GDM1 (cell line): ENCODE results near the gene SDHC.
"Not testable (repeated sequence)": the region's sequence is repeated elsewhere in the genome, so short reads cannot be mapped to it uniquely, and the experiment has no call there.

Experiments used
- DNase-seq: peaks from one replicate; lab custom pipeline; 2025; lab: John Stamatoyannopoulos, UW

Gene SDHC

DNA sequence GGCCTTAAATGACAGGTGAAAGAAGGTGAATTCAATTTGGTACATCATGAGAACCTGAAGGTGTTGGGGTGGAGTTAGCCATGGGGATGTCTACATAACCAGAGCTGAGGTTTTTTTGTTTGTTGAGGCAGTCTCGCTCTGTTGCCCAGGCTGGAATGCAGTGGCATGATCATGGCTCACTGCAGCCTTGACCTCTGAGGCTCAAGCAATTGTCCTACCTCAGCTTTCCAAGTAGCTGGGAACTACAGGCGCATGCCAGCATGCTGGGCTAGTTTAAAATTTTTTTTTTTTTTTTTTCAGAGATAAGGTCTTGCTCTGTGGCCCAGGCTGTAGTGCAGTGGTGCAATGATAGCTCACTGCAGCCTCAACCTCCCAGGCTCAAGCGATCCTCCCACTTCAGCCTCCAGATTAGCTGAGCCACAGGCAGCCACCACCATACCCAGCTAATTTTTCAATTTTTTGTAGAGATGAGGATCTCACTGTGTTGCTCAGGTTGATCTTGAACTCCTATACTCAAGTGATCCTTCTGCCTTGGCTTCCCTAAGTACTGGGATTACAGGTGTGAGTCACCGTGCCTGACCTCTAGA is 2.5 kb upstream of the SDHC start:
- DNase-seq, result no peak

DNA sequence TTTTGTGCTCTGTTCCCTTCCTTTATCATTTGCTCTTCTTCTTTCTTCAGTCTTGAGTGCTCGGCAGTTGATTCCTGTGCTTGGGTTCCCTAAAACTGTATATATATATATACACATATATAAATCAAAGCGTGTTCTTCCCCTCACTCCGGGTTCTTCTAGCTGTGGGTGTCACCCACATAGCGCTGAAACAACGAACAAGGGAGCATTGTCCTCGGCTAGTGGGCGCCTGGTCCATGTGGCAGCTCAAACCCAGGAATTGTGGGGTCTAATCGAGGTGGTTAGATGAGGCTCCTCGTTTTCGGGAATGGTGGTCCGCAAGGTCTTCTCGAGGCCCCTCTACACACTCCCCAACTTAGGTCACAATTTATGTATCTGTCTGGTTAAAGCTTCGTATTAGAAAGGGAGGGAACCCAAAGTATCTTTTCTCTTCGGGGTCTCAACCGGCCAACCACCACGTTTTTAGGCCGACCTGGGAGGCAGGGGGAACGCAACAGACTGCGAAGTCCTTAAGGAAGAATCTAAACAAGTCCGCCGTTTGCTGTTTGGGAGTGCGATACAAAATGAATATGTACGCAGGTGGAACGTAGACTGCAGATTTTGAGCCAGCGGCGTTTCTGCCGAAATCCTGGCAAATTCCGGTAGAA is 504 bp upstream of the SDHC start:
- DNase-seq, result no peak

DNA sequence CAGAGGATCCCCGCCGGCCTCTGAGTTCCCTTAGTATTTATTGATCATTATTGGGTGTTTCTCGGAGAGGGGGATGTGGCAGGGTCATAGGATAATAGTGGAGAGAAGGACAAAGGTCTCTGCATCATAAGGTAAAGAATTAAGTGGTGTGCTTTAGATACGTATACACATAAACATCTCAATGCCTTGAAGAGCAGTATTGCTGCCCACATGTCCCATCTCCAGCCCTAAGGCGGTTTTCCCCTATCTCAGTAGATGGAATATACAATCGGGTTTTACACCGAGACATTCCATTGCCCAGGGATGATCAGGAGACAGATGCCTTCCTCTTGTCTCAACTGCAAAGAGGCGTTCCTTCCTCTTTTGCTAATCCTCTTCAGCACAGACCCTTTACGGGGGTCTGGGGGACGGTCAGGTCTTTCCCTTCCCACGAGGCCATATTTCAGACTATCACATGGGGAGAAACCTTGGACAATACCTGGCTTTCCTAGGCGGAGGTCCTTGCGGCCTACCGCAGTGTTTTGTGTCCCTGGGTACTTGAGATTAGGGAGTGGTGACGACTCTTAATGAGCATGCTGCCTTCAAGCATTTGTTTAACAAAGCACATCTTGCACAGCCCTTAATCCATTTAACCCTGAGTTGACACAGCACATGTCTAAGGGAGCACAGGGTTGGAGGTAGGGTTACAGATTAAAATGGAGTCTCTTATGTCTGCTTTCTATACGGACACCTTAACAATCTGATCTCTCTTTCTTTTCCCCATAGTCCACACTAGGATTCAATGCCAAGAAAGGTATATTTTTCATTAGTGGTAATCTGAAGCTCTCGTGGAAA is 1.9 kb downstream of the SDHC start:
- DNase-seq, result not testable (repeated sequence)

DNA sequence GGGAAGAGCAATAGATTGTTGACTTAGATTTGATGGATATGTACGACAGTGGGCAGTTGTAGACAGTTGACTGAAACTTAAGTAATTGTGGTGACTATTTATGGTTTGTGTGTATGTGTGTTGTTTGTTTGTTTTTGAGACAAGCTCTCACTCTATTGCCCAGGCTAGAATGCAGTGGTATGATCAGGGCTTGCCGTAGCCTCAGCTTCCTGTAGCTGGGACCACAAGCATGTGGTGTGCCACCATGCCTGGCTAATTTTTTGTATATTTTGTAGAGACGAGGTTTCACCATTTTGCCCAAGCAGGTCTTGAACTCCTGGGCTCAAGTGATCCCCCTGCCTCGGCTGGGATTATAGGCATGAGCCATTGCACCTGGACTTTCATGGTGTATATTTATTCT is 9.8 kb downstream of the SDHC start:
- DNase-seq, result no peak

- no peak for DNase-seq
These were observed 16.2 kb downstream of the SDHC start for GRCh38 chr1:161330346-161330745.

GRCh38 chr1:161333166-161333565 is 19.0 kb downstream of the SDHC start:
- DNase-seq, result no peak

- DNase-seq, result no peak
These were observed 21.6 kb downstream of the SDHC start for GRCh38 chr1:161335796-161336195.

GRCh38 chr1:161342177-161342576 is 28.0 kb downstream of the SDHC start:
- no peak for DNase-seq

GRCh38 chr1:161342821-161343220 is 28.6 kb downstream of the SDHC start:
- no peak for DNase-seq

GRCh38 chr1:161350671-161351070 is 36.5 kb downstream of the SDHC start:
- no peak for DNase-seq

DNA sequence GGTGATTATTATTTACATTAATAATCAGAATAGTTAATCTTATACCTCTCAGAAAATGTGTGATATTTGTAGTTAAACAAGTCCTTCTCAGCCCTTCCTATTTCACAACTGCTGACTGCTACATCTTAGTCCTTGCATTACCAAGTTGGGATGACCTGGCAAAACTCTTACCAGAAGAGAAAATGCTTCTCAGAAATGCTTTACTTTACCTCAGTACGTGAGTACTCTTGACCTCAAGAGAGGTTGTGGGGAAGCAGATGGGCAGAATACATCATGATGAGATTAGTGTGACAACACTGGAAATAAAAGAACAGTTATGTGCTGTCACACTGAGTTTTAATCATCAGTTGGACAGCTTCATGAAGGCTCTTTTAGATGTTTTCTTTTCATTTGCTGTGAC is 37.3 kb downstream of the SDHC start:
- DNase-seq, result no peak

DNA sequence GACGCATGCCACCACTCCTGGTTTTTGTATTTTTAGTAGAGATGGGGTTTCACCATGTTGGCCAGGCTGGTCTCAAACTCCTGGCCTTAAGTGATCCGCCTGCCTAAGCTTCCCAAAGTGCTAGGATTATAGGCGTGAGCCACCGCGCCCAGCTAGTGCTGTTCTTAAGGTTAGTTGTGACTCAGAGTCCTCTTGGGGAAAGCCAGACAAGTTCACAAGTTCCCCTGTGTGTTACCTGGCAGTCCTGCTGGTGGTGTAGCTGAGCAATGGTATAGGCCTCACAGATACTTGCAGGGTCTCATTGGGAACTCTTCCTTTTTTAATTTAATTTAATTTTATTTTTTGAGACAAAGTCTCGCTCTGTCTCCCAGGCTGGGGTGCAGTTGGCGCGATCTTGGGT is 42.9 kb downstream of the SDHC start:
- DNase-seq, result no peak

DNA sequence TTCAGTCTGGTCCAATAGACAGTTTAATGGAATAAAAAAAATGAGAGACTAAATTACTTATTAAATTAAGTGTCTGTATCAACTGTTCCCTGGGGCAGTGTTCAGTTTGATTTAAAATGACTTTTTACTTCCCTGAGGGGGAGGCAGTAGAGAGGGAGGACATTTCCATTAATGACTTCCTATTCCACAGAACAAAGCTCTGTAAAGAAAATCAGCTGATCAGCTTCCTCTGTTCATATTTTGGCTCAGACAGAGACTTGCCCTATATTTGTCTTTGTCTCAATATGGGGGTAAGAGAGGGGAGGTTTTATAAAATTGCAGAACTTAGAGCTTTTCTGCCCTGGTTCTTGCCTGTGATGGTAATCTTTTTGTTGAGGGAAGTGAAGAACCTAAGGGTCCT is 45.1 kb downstream of the SDHC start:
- DNase-seq, result no peak

GRCh38 chr1:161364332-161364731 is 50.2 kb downstream of the SDHC start:
- DNase-seq, result no peak

DNA sequence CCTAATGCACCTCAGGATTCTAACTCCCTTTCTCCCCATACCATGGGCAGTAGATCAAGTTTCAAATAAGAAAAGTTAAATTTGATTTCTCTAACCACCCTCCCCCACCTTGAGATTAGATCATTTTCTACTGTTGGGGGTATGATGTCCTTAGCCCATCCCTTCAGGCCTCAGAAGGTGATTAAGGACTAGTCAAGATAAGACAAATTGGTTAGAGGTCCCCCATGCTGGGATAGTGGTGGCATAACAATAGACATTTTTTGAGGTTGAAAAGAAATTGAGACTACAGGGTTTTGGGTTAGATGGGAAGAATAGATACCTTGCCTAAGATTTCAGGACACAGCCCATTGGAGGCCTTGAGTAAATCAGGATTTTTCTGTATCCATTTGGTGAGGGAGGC is 51.0 kb downstream of the SDHC start:
- DNase-seq, result no peak

GRCh38 chr1:161367684-161368400 is 53.7 kb downstream of the SDHC start, which contains the start of gene CFAP126:
CFAP126 (minus strand) TSS chr1:161367876; CDS start chr1:161367868, 8 bp downstream.
- DNase-seq, result peak; percentile 32

GRCh38 chr1:161373442-161373841 is 59.3 kb downstream of the SDHC start:
- DNase-seq, result no peak

DNA sequence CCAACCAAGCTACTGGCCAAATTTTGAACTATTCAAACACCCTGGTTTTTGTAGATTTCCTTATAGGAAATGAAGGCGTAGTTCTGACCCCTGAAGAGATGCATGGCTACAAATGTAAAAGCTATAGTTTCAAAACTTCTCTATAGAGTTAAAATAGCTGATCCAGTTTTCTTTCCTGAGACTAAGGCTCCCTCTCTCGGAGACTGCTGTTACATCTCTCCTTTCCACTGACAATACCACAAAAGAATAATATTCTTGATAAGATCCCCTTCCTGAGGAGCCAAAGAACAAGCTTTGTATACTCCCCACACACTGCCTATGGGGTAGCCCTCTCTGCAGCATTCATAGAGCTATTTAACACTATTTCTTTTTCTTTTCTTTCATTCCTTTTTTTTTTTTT is 60.2 kb downstream of the SDHC start:
- no peak for DNase-seq

DNA sequence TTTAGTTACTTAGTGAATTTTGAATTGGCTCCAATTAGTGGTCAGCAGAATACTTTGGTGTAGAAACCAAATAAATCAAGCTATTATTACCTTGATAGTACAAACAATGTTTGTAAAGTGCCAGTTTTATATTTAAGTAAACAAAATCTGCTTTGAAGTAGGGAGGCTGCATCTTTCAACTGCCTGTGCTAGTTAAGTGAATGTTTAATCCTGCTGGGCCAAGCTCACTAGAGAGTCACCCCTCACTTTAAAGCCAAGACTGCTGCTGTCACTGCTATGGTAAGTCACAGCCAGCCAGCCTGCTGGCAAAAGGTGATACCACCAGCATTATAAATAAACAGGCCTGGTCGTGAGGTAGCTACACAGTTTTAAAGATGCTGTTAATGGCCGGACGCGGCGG is 63.8 kb downstream of the SDHC start:
- no peak for DNase-seq

DNA sequence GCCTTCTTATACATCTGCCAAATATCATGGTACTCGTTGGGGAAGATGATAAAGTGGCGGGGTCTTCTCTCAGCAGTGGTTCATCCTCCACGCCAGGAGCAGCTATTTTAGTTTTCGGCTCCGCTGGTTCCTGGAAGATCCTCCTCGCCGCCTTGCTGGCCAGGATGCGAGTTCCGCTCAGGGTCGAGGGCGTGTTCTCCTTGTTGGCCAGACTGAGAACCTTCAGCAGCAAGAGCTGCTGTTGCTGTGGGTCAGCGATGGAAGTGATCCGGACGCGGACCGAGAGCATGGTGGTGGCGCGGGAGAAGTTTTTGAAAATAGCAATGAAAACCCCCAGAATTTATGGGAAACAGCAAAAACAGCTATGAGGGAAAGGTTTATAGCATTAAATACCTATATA is 64.9 kb downstream of the SDHC start:
- no peak for DNase-seq

- DNase-seq, result no peak
These were observed 67.5 kb downstream of the SDHC start for GRCh38 chr1:161381707-161382106.

- DNase-seq, result peak; percentile 13
These were observed 68.2 kb downstream of the SDHC start for GRCh38 chr1:161382214-161383019.
